ENCODE results near the gene HTT-AS.
"Not testable (repeated sequence)": the region's sequence is repeated elsewhere in the genome, so short reads cannot be mapped to it uniquely, and the experiment has no call there.

Gene HTT-AS

GRCh38 chr4:3062471-3062870 lies 11.9 kb downstream of the HTT-AS start:
- Histone ChIP-seq H3K4me3 (no peak overlapping the region), H3K4me1 (no peaks in the 10 kb centered on the region), H3K27me3 (no peaks in the 10 kb centered on the region), H3K36me3 (no peaks in the 10 kb centered on the region), H3K27ac (no peak overlapping the region), H3K9me3 (no peaks in the 10 kb centered on the region)
- TF ChIP-seq CTCF (IDR thresholded peaks at IDR 0.05): no peak
- intact Hi-C loops (cut with DNase I; ENCODE audit: low total_unique reads): no loop called here
- no peak for DNase-seq

- H3K27ac ChIP-seq: no peak overlapping the region
- DNase-seq: no peak
- intact Hi-C loops (cut with DNase I; ENCODE audit: low total_unique reads): no loop called here
- H3K4me1 ChIP-seq: no peaks in the 10 kb centered on the region
- H3K9me3 ChIP-seq: no peaks in the 10 kb centered on the region
- no peak overlapping the region for H3K4me3 ChIP-seq
- no peaks in the 10 kb centered on the region for H3K36me3 ChIP-seq
- H3K27me3 ChIP-seq: no peaks in the 10 kb centered on the region
- no peak for TF ChIP-seq CTCF (IDR thresholded peaks at IDR 0.05)
Observed at GRCh38 chr4:3060946-3061345, 13.4 kb downstream of the HTT-AS start.

- Histone ChIP-seq H3K4me1 (no peaks in the 10 kb centered on the region), H3K27me3 (no peaks in the 10 kb centered on the region), H3K4me3 (no peak overlapping the region), H3K9me3 (no peaks in the 10 kb centered on the region), H3K36me3 (no peaks in the 10 kb centered on the region), H3K27ac (no peak overlapping the region)
- intact Hi-C loops (cut with DNase I; ENCODE audit: low total_unique reads): no loop called here
- no peak for TF ChIP-seq CTCF (IDR thresholded peaks at IDR 0.05)
- DNase-seq: no peak
Observed at GRCh38 chr4:3059943-3060342, 14.4 kb downstream of the HTT-AS start.

GRCh38 chr4:3054169-3054759 lies 20.1 kb downstream of the HTT-AS start:
- Histone ChIP-seq H3K4me1 (no peaks in the 10 kb centered on the region), H3K4me3 (no peak overlapping the region), H3K36me3 (no peaks in the 10 kb centered on the region), H3K27ac (no peak overlapping the region), H3K27me3 (no peaks in the 10 kb centered on the region), H3K9me3 (no peaks in the 10 kb centered on the region)
- intact Hi-C loops (cut with DNase I; ENCODE audit: low total_unique reads): no loop called here
- no peak for TF ChIP-seq CTCF (IDR thresholded peaks at IDR 0.05)
- no peak for DNase-seq

GRCh38 chr4:3051141-3051897 lies 23.0 kb downstream of the HTT-AS start:
- intact Hi-C loops (cut with DNase I; ENCODE audit: low total_unique reads); H3K4me3 ChIP-seq; DNase-seq; H3K36me3 ChIP-seq; H3K27ac ChIP-seq; H3K4me1 ChIP-seq; H3K27me3 ChIP-seq; H3K9me3 ChIP-seq: not testable (repeated sequence)

GRCh38 chr4:3047464-3048286 lies 26.7 kb downstream of the HTT-AS start:
- intact Hi-C loops (cut with DNase I; ENCODE audit: low total_unique reads): no loop called here
- Histone ChIP-seq H3K9me3 (no peaks in the 10 kb centered on the region), H3K27ac (no peak overlapping the region), H3K27me3 (peaks cover 0 to 5% of the 10 kb centered on the region in 2 donors), H3K4me1 (peaks cover 0 to 7% (median under 1%) of the 10 kb centered on the region in 4 donors), H3K36me3 (no peaks in the 10 kb centered on the region), H3K4me3 (peak overlapping the region; percentile 11)
- DNase-seq: peak; percentile 61 to 77
- TF ChIP-seq CTCF (IDR thresholded peaks at IDR 0.05): peak; percentile 50 to 73
